Measurements from ENCODE around the gene ERV3-1.
"Not testable (repeated sequence)": the region's sequence is repeated elsewhere in the genome, so short reads cannot be mapped to it uniquely, and the experiment has no call there.

The ERV3-1 gene

GRCh38 chr7:64999165-65000004 is 7.1 kb downstream of the ERV3-1 start:
- no peak for DNase-seq (ENCODE audit: low read depth in 2 of 2)

GRCh38 chr7:64998865-64999164 is 7.7 kb downstream of the ERV3-1 start:
- no peak for DNase-seq (ENCODE audit: low read depth in 2 of 2)

- no peak for DNase-seq (ENCODE audit: low read depth in 2 of 2)
Observed at GRCh38 chr7:64997927-64998391, 8.5 kb downstream of the ERV3-1 start.

- no peak for DNase-seq (ENCODE audit: low read depth in 2 of 2)
Observed at GRCh38 chr7:64997164-64997908, 9.2 kb downstream of the ERV3-1 start.

- no peak for DNase-seq (ENCODE audit: low read depth in 2 of 2)
Observed at GRCh38 chr7:64996305-64996704, 10.2 kb downstream of the ERV3-1 start.

GRCh38 chr7:64993901-64994300 is 12.6 kb downstream of the ERV3-1 start:
- no peak for DNase-seq (ENCODE audit: low read depth in 2 of 2)

- no peak for DNase-seq (ENCODE audit: low read depth in 2 of 2)
Observed at GRCh38 chr7:64992971-64993370, 13.5 kb downstream of the ERV3-1 start.

- no peak for DNase-seq (ENCODE audit: low read depth in 2 of 2)
Observed at GRCh38 chr7:64990936-64991335, 15.6 kb downstream of the ERV3-1 start, which contains the start of gene ZNF117. ZNF117 (minus strand) TSS chr7:64991036.

GRCh38 chr7:64990216-64990615 is 16.3 kb downstream of the ERV3-1 start:
- no peak for DNase-seq (ENCODE audit: low read depth in 2 of 2)

GRCh38 chr7:64978497-64979203 is 27.8 kb downstream of the ERV3-1 start:
- no peak for DNase-seq (ENCODE audit: low read depth in 2 of 2)

- no peak for DNase-seq (ENCODE audit: low read depth in 2 of 2)
Observed at GRCh38 chr7:64965594-64965993, 40.9 kb downstream of the ERV3-1 start.

GRCh38 chr7:64959072-64959747 is 47.3 kb downstream of the ERV3-1 start:
- DNase-seq (ENCODE audit: low read depth in 2 of 2), result no peak

GRCh38 chr7:64951250-64951848 is 55.1 kb downstream of the ERV3-1 start:
- DNase-seq (ENCODE audit: low read depth in 2 of 2), result no peak

GRCh38 chr7:64950673-64951072 is 55.8 kb downstream of the ERV3-1 start:
- not testable (repeated sequence) for DNase-seq (ENCODE audit: low read depth in 2 of 2)

GRCh38 chr7:64948774-64949173 is 57.7 kb downstream of the ERV3-1 start:
- DNase-seq (ENCODE audit: low read depth in 2 of 2), result not testable (repeated sequence)

GRCh38 chr7:64947252-64948000 is 59.1 kb downstream of the ERV3-1 start:
- DNase-seq (ENCODE audit: low read depth in 2 of 2), result no peak

GRCh38 chr7:64946772-64947171 is 59.7 kb downstream of the ERV3-1 start:
- DNase-seq (ENCODE audit: low read depth in 2 of 2), result no peak

GRCh38 chr7:64945503-64946175 is 60.8 kb downstream of the ERV3-1 start:
- DNase-seq (ENCODE audit: low read depth in 2 of 2), result no peak

- DNase-seq (ENCODE audit: low read depth in 2 of 2), result not testable (repeated sequence)
Observed at GRCh38 chr7:64944667-64945502, 61.6 kb downstream of the ERV3-1 start.
